IMR-90 (cell line): ENCODE results near the gene CLDN11. TPM values are rescaled to one million over a fixed set of nuclear protein-coding genes. Genes with fewer than 3 reads are reported as not detected.

Experiments used
- ATAC-seq: fragments of 200-7000 bp; cut with Tn5 transposase; 2 replicates; pipeline ENCODE4 v1.9.1; 2020; ENCODE audit warnings: low read depth, mild to moderate bottlenecking, moderate library complexity
- BruUV-seq: library from RNA; stranded (reverse); fragments of 400-500 nt; replicated peaks from 2 replicates; lab custom pipeline; 2021; lab: Mats Ljungman, UMichigan
- CTCF ChIA-PET: fragments of 300-600 bp; formaldehyde crosslinking; extraction: SDS; loops from one replicate; lab custom pipeline; 2021; ENCODE audit warnings: antibody characterized with exemption; lab: Yijun Ruan, JAX
- POLR2A ChIA-PET: fragments of 300-600 bp; sonication (Branson Sonifier 250); formaldehyde crosslinking; loops from one replicate; lab custom pipeline; 2022; ENCODE audit warnings: antibody characterized with exemption; ENCODE audit not compliant: unreplicated experiment; lab: Charles Lee
- DNase-seq: peaks from one replicate; pipeline ENCODE4 v3.0.0; 2013
- H2AFZ ChIP-seq: replicated peaks from 2 replicates; pipeline ENCODE3; 2013; ENCODE audit warnings: low read length, mild to moderate bottlenecking; ENCODE audit not compliant: poor library complexity
- H2AK5ac ChIP-seq: 2 replicates; pipeline ENCODE4 v1.6.1; 2013; ENCODE audit warnings: low read depth, low read length, inconsistent platforms
- H2AK9ac ChIP-seq: replicated peaks from 2 replicates; pipeline ENCODE3; 2013; ENCODE audit warnings: mild to moderate bottlenecking, low read depth, low read length, moderate library complexity; ENCODE audit not compliant: poor library complexity
- H2BK120ac ChIP-seq: 2 replicates; pipeline ENCODE4 v1.6.1; 2013; ENCODE audit warnings: low read depth, low read length, inconsistent platforms
- H2BK15ac ChIP-seq: 3 replicates; pipeline ENCODE4 v1.6.1; 2013; ENCODE audit warnings: low read depth, low read length, inconsistent platforms
- H2BK20ac ChIP-seq: 2 replicates; pipeline ENCODE4 v1.6.1; 2013; ENCODE audit warnings: low read depth, mild to moderate bottlenecking, inconsistent platforms, low read length, moderate library complexity
- H2BK5ac ChIP-seq: 2 replicates; pipeline ENCODE4 v1.6.1; 2013; ENCODE audit warnings: mild to moderate bottlenecking, low read depth, low read length, inconsistent platforms; ENCODE audit not compliant: poor library complexity, severe bottlenecking
- H3K14ac ChIP-seq: replicated peaks from 2 replicates; pipeline ENCODE4 v1.6.1; 2013; ENCODE audit warnings: low read depth, low read length, inconsistent platforms
- H3K18ac ChIP-seq: 2 replicates; pipeline ENCODE4 v1.6.1; 2013; ENCODE audit warnings: low read depth, low read length, control low read depth
- H3K23ac ChIP-seq: 2 replicates; pipeline ENCODE4 v1.6.1; 2013; ENCODE audit warnings: low read depth, low read length, inconsistent platforms
- H3K27ac ChIP-seq: 2 replicates; pipeline ENCODE4 v1.5.1; 2013; ENCODE audit warnings: mild to moderate bottlenecking, control low read depth, low read length; ENCODE audit not compliant: insufficient read depth
- H3K27me3 ChIP-seq: 2 replicates; pipeline ENCODE4 v1.6.1; 2013; ENCODE audit warnings: low read length; ENCODE audit not compliant: control insufficient read depth, insufficient read depth
- H3K36me3 ChIP-seq: 2 replicates; pipeline ENCODE4 v1.6.1; 2013; ENCODE audit warnings: low read length, mixed read lengths; ENCODE audit not compliant: control insufficient read depth, insufficient read depth
- H3K4ac ChIP-seq: 2 replicates; pipeline ENCODE4 v1.6.1; 2013; ENCODE audit warnings: low read depth, low read length, inconsistent platforms
- H3K4me1 ChIP-seq: 2 replicates; pipeline ENCODE4 v1.6.1; 2013; ENCODE audit warnings: low read length, mixed read lengths; ENCODE audit not compliant: control insufficient read depth, insufficient read depth
- H3K4me2 ChIP-seq: 2 replicates; pipeline ENCODE4 v1.6.1; 2013; ENCODE audit warnings: low read depth, mild to moderate bottlenecking, control low read depth, low read length, moderate library complexity
- H3K4me3 ChIP-seq: 2 replicates; pipeline ENCODE4 v1.5.1; 2013; ENCODE audit warnings: low read depth, mild to moderate bottlenecking, control low read depth, low read length, moderate library complexity; ENCODE audit not compliant: insufficient read depth
- H3K56ac ChIP-seq: 2 replicates; pipeline ENCODE4 v1.6.1; 2013; ENCODE audit warnings: low read length, inconsistent platforms; ENCODE audit not compliant: insufficient read depth; ENCODE audit errors: extremely low read depth
- H3K79me1 ChIP-seq, 2 experiments: 2 replicates each; pipeline ENCODE4 v1.6.1; 2013; ENCODE audit warnings: low read length in 2 of 2, inconsistent platforms in 1 of 2, low read depth in 1 of 2
- H3K9ac ChIP-seq: 2 replicates; pipeline ENCODE4 v1.6.1; 2013; ENCODE audit warnings: low read depth, low read length, control low read depth
- H3K9me1 ChIP-seq: 2 replicates; pipeline ENCODE4 v1.6.1; 2013; ENCODE audit warnings: low read length, inconsistent platforms; ENCODE audit not compliant: insufficient read depth
- H3K9me3 ChIP-seq: 2 replicates; pipeline ENCODE4 v1.6.1; 2013; ENCODE audit warnings: low read length; ENCODE audit not compliant: control insufficient read depth, insufficient read depth
- H4K20me1 ChIP-seq: 2 replicates; pipeline ENCODE4 v1.6.1; 2013; ENCODE audit warnings: low read length, inconsistent platforms; ENCODE audit not compliant: insufficient read depth
- H4K5ac ChIP-seq: 2 replicates; pipeline ENCODE4 v1.6.1; 2013; ENCODE audit warnings: mild to moderate bottlenecking, low read depth, low read length, control low read depth
- H4K8ac ChIP-seq, 2 experiments: 2 replicates each; pipeline ENCODE4 v1.6.1; 2013; ENCODE audit warnings: low read depth in 2 of 2, low read length in 2 of 2, control low read depth in 1 of 2, inconsistent platforms in 1 of 2
- H4K91ac ChIP-seq: 2 replicates; pipeline ENCODE4 v1.6.1; 2013; ENCODE audit warnings: low read depth, low read length, inconsistent platforms; ENCODE audit not compliant: insufficient read depth
- BHLHE40 ChIP-seq: fragments of 150-350 bp; IDR thresholded peaks from 2 replicates; pipeline ENCODE4 v1.6.1; 2016; ENCODE audit warnings: mild to moderate bottlenecking, low read depth, low read length
- CEBPB ChIP-seq: IDR thresholded peaks from 2 replicates; pipeline ENCODE4 v1.6.1; 2012; ENCODE audit warnings: low read depth, low read length, improper control_type of control experiment
- CHD1 ChIP-seq: IDR thresholded peaks from 2 replicates; pipeline ENCODE4 v1.6.1; 2012; ENCODE audit warnings: low read depth, low read length, improper control_type of control experiment
- CTCF ChIP-seq: conservative IDR thresholded peaks from 2 replicates; pipeline ENCODE4 v1.5.1; 2012; ENCODE audit warnings: mild to moderate bottlenecking, low read depth, low read length, improper control_type of control experiment
- FOS ChIP-seq: fragments of 150-350 bp; IDR thresholded peaks from 2 replicates; pipeline ENCODE4 v1.6.1; 2016; ENCODE audit warnings: low read depth, low read length
- MAFK ChIP-seq: IDR thresholded peaks from 2 replicates; pipeline ENCODE4 v1.6.1; 2012; ENCODE audit warnings: low read depth, low read length, improper control_type of control experiment
- MAZ ChIP-seq: IDR thresholded peaks from 2 replicates; pipeline ENCODE4 v1.6.1; 2012; ENCODE audit warnings: low read depth, mild to moderate bottlenecking, low read length, improper control_type of control experiment, moderate library complexity, borderline replicate concordance
- MXI1 ChIP-seq: IDR thresholded peaks from 2 replicates; pipeline ENCODE4 v1.6.1; 2012; ENCODE audit warnings: low read depth, mild to moderate bottlenecking, low read length, moderate library complexity, borderline replicate concordance
- NFE2L2 ChIP-seq: fragments of 150-350 bp; IDR thresholded peaks from 2 replicates; pipeline ENCODE4 v1.6.1; 2016; ENCODE audit warnings: low read depth, mild to moderate bottlenecking, low read length
- POLR2A ChIP-seq: IDR thresholded peaks from 2 replicates; pipeline ENCODE4 v1.6.1; 2012; ENCODE audit warnings: mild to moderate bottlenecking, low read depth, low read length
- RAD21 ChIP-seq: IDR thresholded peaks from 2 replicates; pipeline ENCODE4 v1.6.1; 2012; ENCODE audit warnings: low read length, improper control_type of control experiment
- RCOR1 ChIP-seq: IDR thresholded peaks from 2 replicates; pipeline ENCODE4 v1.6.1; 2012; ENCODE audit warnings: mild to moderate bottlenecking, low read length, improper control_type of control experiment; ENCODE audit not compliant: insufficient replicate concordance
- RFX5 ChIP-seq: IDR thresholded peaks from 2 replicates; pipeline ENCODE4 v1.8.0; 2012; ENCODE audit warnings: low read depth, mild to moderate bottlenecking, low read length, moderate library complexity
- SMC3 ChIP-seq: fragments of 150-350 bp; IDR thresholded peaks from 2 replicates; pipeline ENCODE4 v1.6.1; 2016; ENCODE audit warnings: low read depth, mild to moderate bottlenecking, antibody characterized with exemption, low read length, moderate library complexity
- WGBS, 2 experiments: methylation state at CpG; one replicate each; pipeline versions ENCODE4 v1.1.5 to v1.1.7; 2013; ENCODE audit warnings: missing lambda C conversion rate in 2 of 2; ENCODE audit not compliant: insufficient read length in 1 of 2; ENCODE audit errors: extremely low coverage in 2 of 2; 5-methylcytosine and 5-hydroxymethylcytosine counted together
- dilution Hi-C: fragments of 300-500 bp; cut with HindIII; formaldehyde crosslinking; loops from one replicate; pipeline ENCODE4 v1.14.3; 2018; ENCODE audit warnings: low sequenced_read_pairs; ENCODE audit not compliant: unreplicated experiment
- in situ Hi-C: fragments of 300-500 bp; cut with MboI; formaldehyde crosslinking; loops from 3 replicates; pipeline ENCODE4 v1.14.3; 2019; ENCODE audit warnings: low sequenced_read_pairs, inconsistent platforms, mixed read lengths
- intact Hi-C: fragments of 100-400 bp; cut with micrococcal nuclease; formaldehyde crosslinking; loops from 2 replicates; pipeline ENCODE4 v1.10.0; 2022
- polyA plus RNA-seq, 3 experiments: library from polyadenylated mRNA; depleted of rRNA; stranded (reverse); fragments of >200 nt; gene quantifications; 2 replicates each; pipeline ENCODE4 v1.2.3, GENCODE V29; 2012; ENCODE audit warnings: low replicate concordance in 1 of 3
- total RNA-seq: library from RNA; depleted of rRNA; stranded (reverse); fragments of >200 nt; gene quantifications from 2 replicates; pipeline ENCODE4 v1.2.3, GENCODE V29; 2012
- TF ChIP-seq, protein P1 (sequence below): fragments of 150-350 bp; IDR thresholded peaks from 2 replicates; pipeline ENCODE4 v1.6.1; 2017; ENCODE audit warnings: mild to moderate bottlenecking, antibody characterized with exemption, low read length, low read depth
- TF ChIP-seq, protein P2 (sequence below): fragments of 150-350 bp; IDR thresholded peaks from 2 replicates; pipeline ENCODE4 v1.6.1; 2016; ENCODE audit warnings: low read depth, mild to moderate bottlenecking, low read length, moderate library complexity, borderline replicate concordance

CLDN11 gene
- total and polyA plus RNA-seq, 2 of the 4 experiments (the other 2 are of a cell fraction), result 245 to 318 TPM

DNA sequence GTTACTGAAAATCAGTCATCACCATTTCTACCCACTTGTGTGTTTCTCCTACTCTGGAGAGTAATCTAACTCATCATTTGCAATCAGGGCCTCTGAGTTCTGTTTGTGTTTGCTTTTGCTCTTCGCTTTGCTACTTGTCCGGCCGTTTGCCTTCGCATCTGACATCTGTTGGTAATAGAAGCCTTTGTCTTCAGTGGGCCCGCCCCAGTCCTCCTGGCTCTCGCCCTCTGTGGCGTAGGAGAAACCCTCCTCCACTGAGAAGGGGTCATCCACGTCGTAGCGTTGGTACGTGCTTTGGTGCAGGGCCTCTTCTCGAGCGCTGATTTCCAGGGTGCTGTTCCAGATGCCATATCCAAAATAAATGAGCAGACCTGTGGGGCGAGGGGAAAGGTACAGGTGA is 48.3 kb downstream of the CLDN11 start:
- in situ Hi-C loops, result no loop called here
- no TSS peak for BruUV-seq
- Histone ChIP-seq H2BK120ac (no peak overlapping the region), H3K27me3 (no peaks in the 10 kb centered on the region), H3K4me1 (peaks cover 24% of the 10 kb centered on the region), H3K4me2 (no peak overlapping the region), H3K18ac (no peak overlapping the region; the same call in 1 of the 2 replicates), H3K4ac (no peak overlapping the region), H3K56ac (no peak overlapping the region), H4K5ac (no peak overlapping the region), H2BK15ac (no peak overlapping the region), H3K14ac (no peak overlapping the region), H4K91ac (no peak overlapping the region), H3K27ac (no peak overlapping the region), H3K4me3 (no peak overlapping the region), H4K20me1 (peaks cover 4% of the 10 kb centered on the region; the same call in 1 of the 2 replicates), H2BK20ac (no peak overlapping the region), H3K9me1 (peaks cover 13% of the 10 kb centered on the region), H3K9me3 (no peaks in the 10 kb centered on the region), H2AFZ (no peak overlapping the region), H2BK5ac (no peak overlapping the region), H3K79me1 (peaks cover 0 to 2% of the 10 kb centered on the region in 2 experiments; a peak in 1 of 4 replicates), H3K23ac (no peak overlapping the region), H2AK9ac (no peak overlapping the region), H4K8ac (no peak overlapping the region), H3K9ac (no peak overlapping the region), H3K36me3 (no peaks in the 10 kb centered on the region), H2AK5ac (no peak overlapping the region)
- TF ChIP-seq, protein P1, sequence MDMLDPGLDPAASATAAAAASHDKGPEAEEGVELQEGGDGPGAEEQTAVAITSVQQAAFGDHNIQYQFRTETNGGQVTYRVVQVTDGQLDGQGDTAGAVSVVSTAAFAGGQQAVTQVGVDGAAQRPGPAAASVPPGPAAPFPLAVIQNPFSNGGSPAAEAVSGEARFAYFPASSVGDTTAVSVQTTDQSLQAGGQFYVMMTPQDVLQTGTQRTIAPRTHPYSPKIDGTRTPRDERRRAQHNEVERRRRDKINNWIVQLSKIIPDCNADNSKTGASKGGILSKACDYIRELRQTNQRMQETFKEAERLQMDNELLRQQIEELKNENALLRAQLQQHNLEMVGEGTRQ, result no peak
- TF ChIP-seq MAZ (no peak), BHLHE40 (no peak), FOS (no peak), RFX5 (no peak), CTCF (no peak), CHD1 (no peak), NFE2L2 (no peak), RCOR1 (no peak), MAFK (no peak), SMC3 (no peak), MXI1 (no peak), POLR2A (no peak), RAD21 (no peak), CEBPB (no peak)
- TF ChIP-seq, protein P2, sequence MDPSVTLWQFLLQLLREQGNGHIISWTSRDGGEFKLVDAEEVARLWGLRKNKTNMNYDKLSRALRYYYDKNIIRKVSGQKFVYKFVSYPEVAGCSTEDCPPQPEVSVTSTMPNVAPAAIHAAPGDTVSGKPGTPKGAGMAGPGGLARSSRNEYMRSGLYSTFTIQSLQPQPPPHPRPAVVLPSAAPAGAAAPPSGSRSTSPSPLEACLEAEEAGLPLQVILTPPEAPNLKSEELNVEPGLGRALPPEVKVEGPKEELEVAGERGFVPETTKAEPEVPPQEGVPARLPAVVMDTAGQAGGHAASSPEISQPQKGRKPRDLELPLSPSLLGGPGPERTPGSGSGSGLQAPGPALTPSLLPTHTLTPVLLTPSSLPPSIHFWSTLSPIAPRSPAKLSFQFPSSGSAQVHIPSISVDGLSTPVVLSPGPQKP, result no peak
- CTCF ChIA-PET, result no interaction called here
- POLR2A ChIA-PET, result no interaction called here
- ATAC-seq (no peak), DNase-seq (no peak)
- intact Hi-C loops, result no loop called here
- dilution Hi-C loops, result no loop called here
- 90% methylated on average over 2 of the region's 14 CpGs; no CpG with 5 or more reads in 1 of the 2 experiments for WGBS, 2 experiments
